Sigmoid colon (tissue), 4 donors: ENCODE data around the gene NRXN3.

Source experiments
- CTCF ChIP-seq, 4 experiments: fragments of 450-650 bp in 3 of 4; fragments of 200-600 bp in 1 of 4; IDR thresholded peaks; one replicate each; pipeline ENCODE4 v1.5.1; 2016 to 2019; ENCODE audit warnings: antibody characterized with exemption in 4 of 4, mild to moderate bottlenecking in 3 of 4, moderate library complexity in 2 of 4
- EP300 ChIP-seq, 4 donors: sonication (generic); formaldehyde crosslinking; IDR thresholded peaks; one replicate each; pipeline ENCODE4 v1.6.1; 2017; ENCODE audit warnings: antibody characterized with exemption in 4 of 4
- POLR2A ChIP-seq, 2 donors: fragments of 450-650 bp; IDR thresholded peaks; one replicate each; pipeline ENCODE4 v1.6.1; 2016; ENCODE audit warnings: antibody characterized with exemption in 2 of 2, mild to moderate bottlenecking in 2 of 2, moderate library complexity in 2 of 2
- POLR2AphosphoS5 ChIP-seq, 4 donors: sonication (generic); formaldehyde crosslinking; IDR thresholded peaks; one replicate each; pipeline ENCODE4 v1.6.1; 2017; ENCODE audit warnings: antibody characterized with exemption in 4 of 4

GRCh38 chr14:79656056-79656455 is 1485.9 kb downstream of the NRXN3 start:
- TF ChIP-seq CTCF (IDR thresholded peaks at IDR 0.05) (no peak), POLR2A (IDR thresholded peaks at IDR 0.05) (no peak), EP300 (IDR thresholded peaks at IDR 0.05) (no peak), POLR2AphosphoS5 (IDR thresholded peaks at IDR 0.05) (no peak)
